ENCODE results near the gene TTLL10. TPM values are rescaled to one million over a fixed set of nuclear protein-coding genes. Genes with fewer than 3 reads are reported as not detected.

TTLL10 gene
- total and polyA plus RNA-seq, 2 experiments from 2014 or later: 0.45 TPM; not detected in 1

GRCh38 chr1:1234180-1234808, 60.6 kb downstream of the TTLL10 start:
- no peaks in the 10 kb centered on the region for H3K27me3 ChIP-seq (ENCODE audit: insufficient read depth)
- DNase-seq (ENCODE audit: low spot score): no peak
- Mint-ChIP-seq H3K27me3 (ENCODE audit: insufficient read depth, low read depth, poor library complexity) (peaks cover 13% of the 10 kb centered on the region), H3K4me3 (peak overlapping the region; percentile 57; the same call in 1 of the 3 replicates), H3K9me3 (peaks cover 10% of the 10 kb centered on the region), H3K27ac (no peak overlapping the region), H3K36me3 (ENCODE audit: low read depth) (peaks cover 21% of the 10 kb centered on the region), H3K4me1 (peaks cover 18% of the 10 kb centered on the region)
- no peaks in the 10 kb centered on the region for H3K36me3 ChIP-seq (ENCODE audit: insufficient read depth)
- no peak overlapping the region for H3K27ac ChIP-seq (ENCODE audit: low read depth)
- no peak for ATAC-seq
- H3K4me1 ChIP-seq (ENCODE audit: insufficient read depth): peaks cover 6% of the 10 kb centered on the region
- H3K79me2 ChIP-seq (replicated peaks; ENCODE audit: insufficient read depth): peaks cover 29% of the 10 kb centered on the region
- no peak overlapping the region for H3K4me2 ChIP-seq
- H4K20me1 ChIP-seq (replicated peaks; ENCODE audit: insufficient read depth): peaks cover 8% of the 10 kb centered on the region
- H3F3A ChIP-seq (replicated peaks; ENCODE audit: low read depth): peaks cover 10% of the 10 kb centered on the region; the same call in 1 of the 2 replicates
- TF ChIP-seq ZNF331 (CRISPR knock-in tag; IDR thresholded peaks at IDR 0.05; ENCODE audit: low read depth): no peak
- TF ChIP-seq JUNB (IDR thresholded peaks at IDR 0.05; ENCODE audit: unreplicated experiment): no peak
- TF ChIP-seq ZNF114 (CRISPR knock-in tag; IDR thresholded peaks at IDR 0.05): no peak
- TF ChIP-seq, protein P1, sequence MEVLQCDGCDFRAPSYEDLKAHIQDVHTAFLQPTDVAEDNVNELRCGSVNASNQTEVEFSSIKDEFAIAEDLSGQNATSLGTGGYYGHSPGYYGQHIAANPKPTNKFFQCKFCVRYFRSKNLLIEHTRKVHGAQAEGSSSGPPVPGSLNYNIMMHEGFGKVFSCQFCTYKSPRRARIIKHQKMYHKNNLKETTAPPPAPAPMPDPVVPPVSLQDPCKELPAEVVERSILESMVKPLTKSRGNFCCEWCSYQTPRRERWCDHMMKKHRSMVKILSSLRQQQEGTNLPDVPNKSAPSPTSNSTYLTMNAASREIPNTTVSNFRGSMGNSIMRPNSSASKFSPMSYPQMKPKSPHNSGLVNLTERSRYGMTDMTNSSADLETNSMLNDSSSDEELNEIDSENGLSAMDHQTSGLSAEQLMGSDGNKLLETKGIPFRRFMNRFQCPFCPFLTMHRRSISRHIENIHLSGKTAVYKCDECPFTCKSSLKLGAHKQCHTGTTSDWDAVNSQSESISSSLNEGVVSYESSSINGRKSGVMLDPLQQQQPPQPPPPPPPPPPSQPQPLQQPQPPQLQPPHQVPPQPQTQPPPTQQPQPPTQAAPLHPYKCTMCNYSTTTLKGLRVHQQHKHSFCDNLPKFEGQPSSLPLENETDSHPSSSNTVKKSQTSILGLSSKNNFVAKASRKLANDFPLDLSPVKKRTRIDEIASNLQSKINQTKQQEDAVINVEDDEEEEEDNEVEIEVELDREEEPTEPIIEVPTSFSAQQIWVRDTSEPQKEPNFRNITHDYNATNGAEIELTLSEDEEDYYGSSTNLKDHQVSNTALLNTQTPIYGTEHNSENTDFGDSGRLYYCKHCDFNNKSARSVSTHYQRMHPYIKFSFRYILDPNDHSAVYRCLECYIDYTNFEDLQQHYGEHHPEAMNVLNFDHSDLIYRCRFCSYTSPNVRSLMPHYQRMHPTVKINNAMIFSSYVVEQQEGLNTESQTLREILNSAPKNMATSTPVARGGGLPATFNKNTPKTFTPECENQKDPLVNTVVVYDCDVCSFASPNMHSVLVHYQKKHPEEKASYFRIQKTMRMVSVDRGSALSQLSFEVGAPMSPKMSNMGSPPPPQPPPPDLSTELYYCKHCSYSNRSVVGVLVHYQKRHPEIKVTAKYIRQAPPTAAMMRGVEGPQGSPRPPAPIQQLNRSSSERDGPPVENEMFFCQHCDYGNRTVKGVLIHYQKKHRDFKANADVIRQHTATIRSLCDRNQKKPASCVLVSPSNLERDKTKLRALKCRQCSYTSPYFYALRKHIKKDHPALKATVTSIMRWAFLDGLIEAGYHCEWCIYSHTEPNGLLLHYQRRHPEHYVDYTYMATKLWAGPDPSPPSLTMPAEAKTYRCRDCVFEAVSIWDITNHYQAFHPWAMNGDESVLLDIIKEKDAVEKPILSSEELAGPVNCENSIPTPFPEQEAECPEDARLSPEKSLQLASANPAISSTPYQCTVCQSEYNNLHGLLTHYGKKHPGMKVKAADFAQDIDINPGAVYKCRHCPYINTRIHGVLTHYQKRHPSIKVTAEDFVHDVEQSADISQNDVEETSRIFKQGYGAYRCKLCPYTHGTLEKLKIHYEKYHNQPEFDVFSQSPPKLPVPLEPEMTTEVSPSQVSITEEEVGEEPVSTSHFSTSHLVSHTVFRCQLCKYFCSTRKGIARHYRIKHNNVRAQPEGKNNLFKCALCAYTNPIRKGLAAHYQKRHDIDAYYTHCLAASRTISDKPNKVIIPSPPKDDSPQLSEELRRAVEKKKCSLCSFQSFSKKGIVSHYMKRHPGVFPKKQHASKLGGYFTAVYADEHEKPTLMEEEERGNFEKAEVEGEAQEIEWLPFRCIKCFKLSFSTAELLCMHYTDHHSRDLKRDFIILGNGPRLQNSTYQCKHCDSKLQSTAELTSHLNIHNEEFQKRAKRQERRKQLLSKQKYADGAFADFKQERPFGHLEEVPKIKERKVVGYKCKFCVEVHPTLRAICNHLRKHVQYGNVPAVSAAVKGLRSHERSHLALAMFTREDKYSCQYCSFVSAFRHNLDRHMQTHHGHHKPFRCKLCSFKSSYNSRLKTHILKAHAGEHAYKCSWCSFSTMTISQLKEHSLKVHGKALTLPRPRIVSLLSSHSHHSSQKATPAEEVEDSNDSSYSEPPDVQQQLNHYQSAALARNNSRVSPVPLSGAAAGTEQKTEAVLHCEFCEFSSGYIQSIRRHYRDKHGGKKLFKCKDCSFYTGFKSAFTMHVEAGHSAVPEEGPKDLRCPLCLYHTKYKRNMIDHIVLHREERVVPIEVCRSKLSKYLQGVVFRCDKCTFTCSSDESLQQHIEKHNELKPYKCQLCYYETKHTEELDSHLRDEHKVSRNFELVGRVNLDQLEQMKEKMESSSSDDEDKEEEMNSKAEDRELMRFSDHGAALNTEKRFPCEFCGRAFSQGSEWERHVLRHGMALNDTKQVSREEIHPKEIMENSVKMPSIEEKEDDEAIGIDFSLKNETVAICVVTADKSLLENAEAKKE (CRISPR knock-in tag; IDR thresholded peaks at IDR 0.05): no peak
- TF ChIP-seq ETS1 (IDR thresholded peaks at IDR 0.05): no peak
- TF ChIP-seq EZH2phosphoT487 (IDR thresholded peaks at IDR 0.05; ENCODE audit: unreplicated experiment): no peak
- TF ChIP-seq CREB1 (CRISPR knock-in tag; IDR thresholded peaks at IDR 0.05; ENCODE audit: low read depth): no peak
- TF ChIP-seq CTCF (conservative IDR thresholded peaks at IDR 0.05; ENCODE audit: low read depth in 2 of 2): no peak
- TF ChIP-seq POLR2AphosphoS5 (IDR thresholded peaks at IDR 0.05; ENCODE audit: low read depth): no peak
- TF ChIP-seq REST (IDR thresholded peaks at IDR 0.05; ENCODE audit: unreplicated experiment): no peak
- TF ChIP-seq NANOG (IDR thresholded peaks at IDR 0.05; ENCODE audit: borderline replicate concordance): no peak
- no peak overlapping the region for H2AFZ ChIP-seq
- no peak overlapping the region for H3K4me3 ChIP-seq
- H3K9me2 ChIP-seq (ENCODE audit: insufficient read depth): no peaks in the 10 kb centered on the region

Measured in GM23338 (cell line).